Measurements from ENCODE around the gene XPR1.

Gene XPR1

DNA sequence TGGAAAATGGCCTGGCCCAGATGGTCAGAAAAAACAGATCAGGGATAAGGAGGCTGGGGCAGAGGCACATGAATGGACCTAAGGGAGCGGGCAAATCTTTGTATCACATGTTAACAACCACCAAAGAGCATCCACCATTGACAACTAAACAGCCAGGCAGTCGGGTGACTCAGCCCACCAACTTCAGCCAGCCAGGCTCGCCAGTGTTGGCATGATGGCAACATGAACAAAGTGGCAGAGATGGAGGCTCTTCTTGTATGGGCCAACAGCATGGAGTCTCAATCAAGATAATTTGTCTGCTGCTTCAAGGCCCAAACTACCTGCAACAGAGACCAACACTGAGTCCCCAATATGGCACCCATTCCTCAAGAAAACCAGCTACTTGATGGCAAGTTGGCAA is 264.3 kb downstream of the XPR1 start:
- H3K4me3 ChIP-seq (ENCODE audit: low read length): no peak overlapping the region
- TF ChIP-seq, protein P1, sequence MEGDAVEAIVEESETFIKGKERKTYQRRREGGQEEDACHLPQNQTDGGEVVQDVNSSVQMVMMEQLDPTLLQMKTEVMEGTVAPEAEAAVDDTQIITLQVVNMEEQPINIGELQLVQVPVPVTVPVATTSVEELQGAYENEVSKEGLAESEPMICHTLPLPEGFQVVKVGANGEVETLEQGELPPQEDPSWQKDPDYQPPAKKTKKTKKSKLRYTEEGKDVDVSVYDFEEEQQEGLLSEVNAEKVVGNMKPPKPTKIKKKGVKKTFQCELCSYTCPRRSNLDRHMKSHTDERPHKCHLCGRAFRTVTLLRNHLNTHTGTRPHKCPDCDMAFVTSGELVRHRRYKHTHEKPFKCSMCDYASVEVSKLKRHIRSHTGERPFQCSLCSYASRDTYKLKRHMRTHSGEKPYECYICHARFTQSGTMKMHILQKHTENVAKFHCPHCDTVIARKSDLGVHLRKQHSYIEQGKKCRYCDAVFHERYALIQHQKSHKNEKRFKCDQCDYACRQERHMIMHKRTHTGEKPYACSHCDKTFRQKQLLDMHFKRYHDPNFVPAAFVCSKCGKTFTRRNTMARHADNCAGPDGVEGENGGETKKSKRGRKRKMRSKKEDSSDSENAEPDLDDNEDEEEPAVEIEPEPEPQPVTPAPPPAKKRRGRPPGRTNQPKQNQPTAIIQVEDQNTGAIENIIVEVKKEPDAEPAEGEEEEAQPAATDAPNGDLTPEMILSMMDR (IDR thresholded peaks at IDR 0.05; ENCODE audit: insufficient read depth, low read depth, low read length, missing control alignments): no peak
- DNase-seq (ENCODE audit: low read depth): no peak

DNA sequence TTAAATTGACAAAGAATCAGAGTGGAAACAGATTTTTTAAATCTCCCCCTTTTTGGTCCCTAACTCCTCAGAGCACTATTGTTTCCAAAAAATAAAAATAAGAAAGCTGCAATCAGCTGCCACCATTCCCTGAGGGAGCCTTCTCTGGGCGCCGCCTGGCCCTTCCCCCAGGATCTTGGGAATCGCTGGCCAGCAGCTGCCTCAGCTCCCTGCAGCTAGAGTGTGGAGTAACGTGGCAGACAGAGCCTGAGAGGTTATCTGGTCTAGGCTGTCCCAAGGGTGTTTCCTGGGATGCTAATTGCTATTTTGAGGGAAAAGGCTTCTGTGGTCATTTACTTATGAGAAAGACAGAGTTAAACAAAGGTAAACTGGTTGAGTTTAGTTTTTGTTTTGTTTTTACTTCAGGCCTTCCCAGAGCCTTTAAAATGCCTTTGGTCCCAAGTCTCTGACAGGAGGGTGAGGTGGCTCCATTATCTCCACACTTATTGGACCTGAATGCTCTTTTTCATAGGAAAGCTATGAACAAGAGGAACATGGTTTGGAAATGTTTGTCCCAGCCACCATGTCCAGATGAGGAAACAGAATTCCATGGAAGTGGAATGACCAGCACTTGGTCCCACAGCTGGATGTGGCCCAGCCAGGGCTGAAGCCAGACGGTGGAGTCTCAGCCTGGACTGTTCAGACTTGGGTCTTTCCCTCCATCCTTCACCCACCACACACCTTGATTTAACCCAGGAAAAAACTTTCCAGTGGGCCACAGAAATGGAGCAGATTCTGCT is 266.8 kb downstream of the XPR1 start:
- DNase-seq (ENCODE audit: low read depth): no peak
- no peak overlapping the region for H3K4me3 ChIP-seq (ENCODE audit: low read length)
- TF ChIP-seq, protein P1 (IDR thresholded peaks at IDR 0.05; ENCODE audit: insufficient read depth, low read depth, low read length, missing control alignments): no peak

DNA sequence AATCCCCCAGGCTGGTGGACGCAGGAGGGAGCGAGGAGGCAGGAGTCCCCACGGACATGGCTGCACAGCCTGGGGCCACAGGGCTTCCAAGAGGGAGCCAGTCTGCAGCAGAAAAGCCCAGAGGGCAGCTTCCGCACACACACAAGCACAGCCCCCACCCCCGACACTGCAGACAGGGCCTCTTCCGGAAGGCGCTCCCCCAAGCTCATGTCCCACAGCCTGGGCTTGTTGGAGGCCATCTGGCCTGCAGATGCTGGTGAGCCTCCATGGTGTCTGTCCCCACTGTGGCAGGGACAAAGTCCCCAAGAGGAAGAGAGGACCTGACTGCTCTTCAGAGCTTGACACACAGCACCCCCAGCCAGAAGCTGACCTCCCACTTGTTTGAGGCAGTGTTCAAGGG is 267.4 kb downstream of the XPR1 start:
- DNase-seq (ENCODE audit: low read depth): no peak
- no peak overlapping the region for H3K4me3 ChIP-seq (ENCODE audit: low read length)
- TF ChIP-seq, protein P1 (IDR thresholded peaks at IDR 0.05; ENCODE audit: insufficient read depth, low read depth, low read length, missing control alignments): no peak

- no peak overlapping the region for H3K4me3 ChIP-seq (ENCODE audit: low read length)
- DNase-seq (ENCODE audit: low read depth): no peak
- TF ChIP-seq, protein P1 (IDR thresholded peaks at IDR 0.05; ENCODE audit: insufficient read depth, low read depth, low read length, missing control alignments): no peak
Observed at GRCh38 chr1:180901076-180901990, 269.5 kb downstream of the XPR1 start.

GRCh38 chr1:180902541-180902940 is 270.7 kb downstream of the XPR1 start:
- DNase-seq (ENCODE audit: low read depth): no peak

DNA sequence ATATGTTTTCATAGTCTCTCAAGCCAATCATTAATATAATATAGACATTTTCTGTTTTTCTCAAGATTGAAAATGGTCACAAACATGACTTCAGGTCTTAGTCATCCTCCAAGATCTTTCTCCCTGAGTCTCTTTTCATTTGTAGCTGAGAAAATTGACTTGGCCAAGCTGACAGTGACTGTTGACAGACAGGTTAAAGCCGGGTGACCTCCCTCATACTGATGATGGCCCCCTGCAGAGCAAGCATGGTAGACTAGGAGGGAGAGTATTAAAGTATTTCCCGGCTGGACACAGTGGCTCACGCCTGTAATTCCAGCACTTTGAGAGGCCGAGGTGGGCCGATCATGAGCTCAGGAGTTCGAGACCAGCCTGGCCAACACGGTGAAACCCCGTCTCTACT is 274.1 kb downstream of the XPR1 start:
- DNase-seq (ENCODE audit: low read depth): no peak
- no peak overlapping the region for H3K4me3 ChIP-seq (ENCODE audit: low read length)
- TF ChIP-seq, protein P1 (IDR thresholded peaks at IDR 0.05; ENCODE audit: insufficient read depth, low read depth, low read length, missing control alignments): no peak

More at GRCh38 chr1:180902541-180902940, 270.7 kb downstream of the XPR1 start:
- H3K4me3 ChIP-seq (ENCODE audit: low read length): no peak overlapping the region
- TF ChIP-seq, protein P1 (IDR thresholded peaks at IDR 0.05; ENCODE audit: insufficient read depth, low read depth, low read length, missing control alignments): no peak

Measured in epithelial cell of esophagus (primary cell).